HG03432 (cell line): ENCODE results near the gene ME3.

Source experiments
- ATAC-seq: cut with Tn5 transposase; IDR thresholded peaks from one replicate; pipeline ENCODE4 v1.9.1; 2021; ENCODE audit warnings: mild to moderate bottlenecking, moderate library complexity; ENCODE audit not compliant: unreplicated experiment

The ME3 gene

DNA sequence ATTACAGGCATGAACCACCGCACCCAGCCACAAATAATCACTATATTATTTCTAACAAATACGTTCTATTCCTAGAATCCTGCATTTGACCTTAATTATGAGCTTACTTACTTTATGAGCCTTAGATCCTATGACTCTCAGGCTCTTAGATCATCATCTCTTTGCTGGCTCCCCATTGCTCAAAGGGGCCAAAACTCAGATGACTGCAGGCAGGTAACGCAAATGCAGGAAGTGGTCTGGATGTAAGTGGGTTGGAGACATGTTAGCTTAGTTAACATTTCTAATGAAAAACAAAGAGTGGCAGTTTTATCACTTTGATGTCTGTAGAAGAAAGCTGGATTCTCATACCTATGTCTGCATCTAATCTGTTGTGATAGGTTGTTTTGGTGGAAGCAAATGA, 274.3 kb downstream of the ME3 start:
- no peak for ATAC-seq

DNA sequence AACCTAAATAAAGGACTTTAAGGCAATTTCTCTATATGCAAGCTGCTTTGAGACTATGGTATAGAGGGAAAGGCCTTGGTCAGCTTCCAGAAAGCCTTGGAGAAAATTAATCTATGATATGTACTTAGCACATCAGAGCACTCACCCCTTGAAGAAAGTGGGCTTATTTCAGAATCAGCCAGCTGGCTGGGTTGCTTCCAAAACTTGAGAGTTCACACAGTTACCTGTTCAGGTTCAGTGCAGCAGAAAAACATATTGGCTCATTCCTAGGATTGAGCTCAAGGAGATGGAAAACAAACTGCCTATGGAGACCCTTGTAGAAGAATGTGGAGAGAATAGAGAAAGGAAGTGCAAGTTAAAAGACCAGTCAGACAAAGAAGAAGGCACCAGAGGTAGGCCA, 275.1 kb downstream of the ME3 start:
- no peak for ATAC-seq

DNA sequence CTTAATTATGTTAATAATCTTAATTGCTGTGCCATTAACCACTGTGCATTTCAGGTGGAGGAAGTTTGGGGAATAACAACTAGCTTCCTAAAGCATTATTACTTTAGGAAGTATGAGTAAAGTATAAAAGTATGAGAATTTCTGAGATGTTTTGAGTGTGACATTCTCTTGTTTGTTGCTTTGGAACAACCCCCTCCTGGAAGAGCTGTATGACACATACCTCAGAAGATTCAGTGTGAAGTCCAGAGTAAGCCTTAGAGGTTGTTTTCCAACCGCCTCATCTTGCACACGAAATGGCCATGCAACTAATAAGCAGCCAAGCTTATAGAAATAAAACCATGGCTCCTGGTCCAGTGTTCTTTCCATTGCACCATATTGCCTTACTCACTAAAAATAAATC, 276.0 kb downstream of the ME3 start:
- ATAC-seq = no peak

DNA sequence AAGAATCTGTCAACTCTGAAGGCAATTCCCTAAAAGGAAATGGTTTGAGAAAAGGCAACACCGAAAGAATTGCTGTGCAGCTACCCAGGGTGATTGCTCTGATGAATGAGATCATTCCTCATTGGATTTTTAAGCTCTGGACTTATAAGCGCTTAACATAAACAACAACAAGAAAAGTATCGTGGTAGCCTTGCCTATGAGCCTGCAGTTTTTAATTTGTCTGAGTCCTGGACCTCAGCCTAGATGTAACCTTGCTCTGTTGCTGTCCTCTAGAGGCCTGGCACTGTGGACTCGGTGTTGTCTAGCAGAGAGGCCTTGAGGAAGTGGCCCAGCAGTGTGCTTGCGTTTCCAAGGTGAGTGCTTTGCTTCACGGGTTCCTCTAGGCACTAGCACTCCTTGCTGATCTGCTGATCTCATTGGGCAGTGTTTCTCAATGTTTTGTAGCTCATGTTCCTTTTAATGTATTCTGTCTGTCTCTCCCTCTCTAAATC, 277.3 kb downstream of the ME3 start:
- ATAC-seq = no peak
